ENCODE results near the gene GPAT2.
"Not testable (repeated sequence)": the region's sequence is repeated elsewhere in the genome, so short reads cannot be mapped to it uniquely, and the experiment has no call there.

- TF ChIP-seq CTCF, POLR2A, EP300 (IDR thresholded peaks at IDR 0.05): not testable (repeated sequence)
Observed at GRCh38 chr2:96035554-96035953, 838 bp upstream of the GPAT2 start.
